Esophagus muscularis mucosa (tissue), 4 donors: ENCODE data around the gene XDH. TPM values are rescaled to one million over a fixed set of nuclear protein-coding genes. Genes with fewer than 3 reads are reported as not detected.

ENCODE experiments used
- DNase-seq: peaks from one replicate; pipeline ENCODE4 v3.0.0-alpha.2; 2017; ENCODE audit errors: extremely low spot score
- H3K27ac ChIP-seq, 4 donors: fragments of 200-600 bp; sonication (generic); replicated peaks in 1 of 4; 1 replicate in 3 of 4; 2 replicates in 1 of 4; pipeline ENCODE4 v1.5.1; 2016 to 2019; ENCODE audit warnings: mild to moderate bottlenecking in 1 of 4
- H3K27me3 ChIP-seq, 4 donors: fragments of 200-600 bp; sonication (generic); one replicate each; pipeline versions ENCODE4 v1.5.1 to v1.6.0; 2016 to 2019
- H3K36me3 ChIP-seq, 4 donors: fragments of 200-600 bp; sonication (generic); one replicate each; pipeline ENCODE4 v1.5.1; 2016 to 2019
- H3K4me1 ChIP-seq, 4 donors: fragments of 200-600 bp; sonication (generic); one replicate each; pipeline ENCODE4 v1.5.1; 2016 to 2019
- H3K4me3 ChIP-seq, 4 donors: fragments of 200-600 bp; sonication (generic); 1 replicate in 2 of 4; 2 replicates in 2 of 4; pipeline ENCODE4 v1.5.1; 2016 to 2019; ENCODE audit warnings: mild to moderate bottlenecking in 4 of 4, moderate library complexity in 1 of 4
- H3K9me3 ChIP-seq, 4 donors: fragments of 200-600 bp; sonication (generic); 1 replicate in 3 of 4; 2 replicates in 1 of 4; pipeline ENCODE4 v1.5.1; 2016 to 2019
- CTCF ChIP-seq, 3 experiments: fragments of 200-600 bp in 2 of 3; fragments of 450-650 bp in 1 of 3; sonication (generic) in 2 of 3; IDR thresholded peaks; one replicate each; pipeline ENCODE4 v1.5.1; 2017 to 2019; ENCODE audit warnings: antibody characterized with exemption in 3 of 3, mild to moderate bottlenecking in 2 of 3, moderate library complexity in 1 of 3
- EP300 ChIP-seq: sonication (generic); formaldehyde crosslinking; IDR thresholded peaks from one replicate; pipeline ENCODE4 v1.6.1; 2017; ENCODE audit warnings: antibody characterized with exemption
- POLR2A ChIP-seq: fragments of 450-650 bp; IDR thresholded peaks from one replicate; pipeline ENCODE4 v1.6.1; 2017; ENCODE audit warnings: antibody characterized with exemption, moderate library complexity, mild to moderate bottlenecking, low read depth
- POLR2AphosphoS5 ChIP-seq, 2 donors: sonication (generic); formaldehyde crosslinking; IDR thresholded peaks; one replicate each; pipeline ENCODE4 v1.6.1; 2017; ENCODE audit warnings: antibody characterized with exemption in 2 of 2
- WGBS: methylation state at CpG from one replicate; pipeline ENCODE4 v1.1.5; 2018; 5-methylcytosine and 5-hydroxymethylcytosine counted together
- intact Hi-C: fragments of 100-400 bp; cut with DNase I; formaldehyde crosslinking; loops from one replicate; pipeline ENCODE4 v1.15.1; 2023
- total RNA-seq, 4 donors: library from RNA; depleted of rRNA; stranded (reverse); fragments of >200 nt; gene quantifications; one replicate each; pipeline versions ENCODE4 v1.1.0 to v1.2.1, GENCODE V29; 2016

The XDH gene
- total RNA-seq, 4 donors from 2014 or later = 0.17 TPM; not detected in 3

- Histone ChIP-seq H3K4me1 (no peaks in the 10 kb centered on the region), H3K9me3 (no peaks in the 10 kb centered on the region), H3K27me3 (peaks cover 0 to 10% (median 0%) of the 10 kb centered on the region in 4 donors), H3K4me3 (no peak overlapping the region), H3K36me3 (no peaks in the 10 kb centered on the region), H3K27ac (no peak overlapping the region)
- WGBS = 56% methylated on average over 2 of the region's 2 CpGs
- no peak for TF ChIP-seq CTCF (IDR thresholded peaks at IDR 0.05)
- TF ChIP-seq POLR2A = no peak
- no peak for TF ChIP-seq EP300
- no peak for TF ChIP-seq POLR2AphosphoS5 (IDR thresholded peaks at IDR 0.05)
- intact Hi-C loops = no loop called here
- peak; percentile 66 for DNase-seq
Observed at GRCh38 chr2:31401580-31401979, 13.0 kb downstream of the XDH start.

DNA sequence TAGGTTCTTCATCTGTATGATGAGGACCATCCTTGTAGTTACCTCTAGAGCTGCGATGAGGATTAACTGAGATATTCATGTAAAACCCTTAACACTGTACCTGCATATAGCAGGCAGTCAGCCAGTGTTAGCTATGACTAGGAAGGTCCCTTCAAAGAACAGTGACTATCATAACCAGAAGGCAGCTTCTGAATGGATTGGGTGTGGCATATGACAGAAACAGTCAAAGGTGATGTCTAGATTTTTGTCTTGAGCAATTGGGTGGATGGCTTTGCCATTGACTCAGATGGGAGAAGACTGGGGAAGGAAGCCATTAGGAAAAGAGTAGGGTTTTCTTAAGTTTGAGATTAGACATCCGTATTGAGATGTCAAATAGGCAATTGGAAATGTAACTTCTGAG lies 15.7 kb downstream of the XDH start:
- H3K9me3 ChIP-seq = no peaks in the 10 kb centered on the region
- TF ChIP-seq CTCF (IDR thresholded peaks at IDR 0.05) = no peak
- H3K27me3 ChIP-seq = peaks cover 0 to 10% (median 0%) of the 10 kb centered on the region in 4 donors
- H3K4me1 ChIP-seq = no peaks in the 10 kb centered on the region
- DNase-seq = peak; percentile 29
- no peaks in the 10 kb centered on the region for H3K36me3 ChIP-seq
- intact Hi-C loops = no loop called here
- no peak overlapping the region for H3K27ac ChIP-seq
- 96% methylated on average over 2 of the region's 2 CpGs for WGBS
- no peak overlapping the region for H3K4me3 ChIP-seq

GRCh38 chr2:31397094-31397493 lies 17.4 kb downstream of the XDH start:
- peaks cover 0 to 10% (median 0%) of the 10 kb centered on the region in 4 donors for H3K27me3 ChIP-seq
- H3K9me3 ChIP-seq = no peaks in the 10 kb centered on the region
- no peak overlapping the region for H3K27ac ChIP-seq
- peak; percentile 83 for DNase-seq
- TF ChIP-seq EP300 = no peak
- no peak for TF ChIP-seq CTCF (IDR thresholded peaks at IDR 0.05)
- no peak for TF ChIP-seq POLR2AphosphoS5 (IDR thresholded peaks at IDR 0.05)
- TF ChIP-seq POLR2A = no peak
- WGBS = 46% methylated on average over 2 of the region's 4 CpGs
- H3K4me3 ChIP-seq = no peak overlapping the region
- H3K36me3 ChIP-seq = no peaks in the 10 kb centered on the region
- intact Hi-C loops = no loop called here
- H3K4me1 ChIP-seq = no peaks in the 10 kb centered on the region

GRCh38 chr2:31390324-31390723 lies 24.2 kb downstream of the XDH start:
- no peaks in the 10 kb centered on the region for H3K4me1 ChIP-seq
- no peak overlapping the region for H3K27ac ChIP-seq
- no peaks in the 10 kb centered on the region for H3K9me3 ChIP-seq
- intact Hi-C loops = no loop called here
- no peaks in the 10 kb centered on the region for H3K36me3 ChIP-seq
- no peak overlapping the region for H3K4me3 ChIP-seq
- no peak for DNase-seq
- H3K27me3 ChIP-seq = no peaks in the 10 kb centered on the region
- TF ChIP-seq POLR2AphosphoS5 (IDR thresholded peaks at IDR 0.05) (no peak), EP300 (no peak), POLR2A (no peak), CTCF (IDR thresholded peaks at IDR 0.05) (no peak)

DNA sequence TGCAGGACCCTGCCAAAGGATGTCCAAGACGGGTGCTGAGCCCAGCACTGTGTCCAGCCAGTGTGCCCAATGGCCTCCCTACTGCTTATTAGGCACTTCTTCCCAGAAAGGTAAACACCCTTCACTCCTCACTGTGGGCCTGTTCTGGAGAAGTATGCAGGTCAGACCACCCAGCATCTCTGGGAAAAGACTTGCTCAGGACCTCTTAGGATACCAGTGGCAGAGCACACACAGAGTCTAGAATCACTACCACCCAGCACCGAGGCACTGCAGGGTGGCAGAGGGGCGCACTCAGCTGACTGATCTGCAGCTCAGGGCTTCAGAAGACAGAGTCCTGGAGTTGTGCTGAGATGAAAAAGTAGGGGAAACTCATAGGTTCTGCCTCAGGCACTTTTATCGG lies 25.8 kb downstream of the XDH start:
- 73% methylated on average over 4 of the region's 4 CpGs for WGBS
- no peaks in the 10 kb centered on the region for H3K9me3 ChIP-seq
- no peak overlapping the region for H3K4me3 ChIP-seq
- no peaks in the 10 kb centered on the region for H3K27me3 ChIP-seq
- intact Hi-C loops = no loop called here
- TF ChIP-seq CTCF (IDR thresholded peaks at IDR 0.05) (no peak), POLR2A (no peak), EP300 (no peak), POLR2AphosphoS5 (IDR thresholded peaks at IDR 0.05) (no peak)
- no peaks in the 10 kb centered on the region for H3K4me1 ChIP-seq
- no peak overlapping the region for H3K27ac ChIP-seq
- peak; percentile 79 for DNase-seq
- H3K36me3 ChIP-seq = no peaks in the 10 kb centered on the region
